Dermis blood vessel endothelial cell (primary cell): ENCODE data around the gene MYOD1. TPM values are rescaled to one million over a fixed set of nuclear protein-coding genes. Genes with fewer than 3 reads are reported as not detected.

ENCODE experiments used
- DNase-seq: peaks from one replicate; pipeline ENCODE4 v3.0.0; 2010
- total RNA-seq: library from RNA; depleted of rRNA; stranded (reverse); fragments of >200 nt; gene quantifications from 2 replicates; pipeline ENCODE4 v1.2.3, GENCODE V29; 2014

MYOD1 gene
- total RNA-seq, 1 donor from 2014 or later = not detected

- no peak for DNase-seq
Observed at GRCh38 chr11:17751558-17751957, 32.2 kb downstream of the MYOD1 start.

- DNase-seq = no peak
Observed at GRCh38 chr11:17752144-17752543, 32.8 kb downstream of the MYOD1 start.

DNA sequence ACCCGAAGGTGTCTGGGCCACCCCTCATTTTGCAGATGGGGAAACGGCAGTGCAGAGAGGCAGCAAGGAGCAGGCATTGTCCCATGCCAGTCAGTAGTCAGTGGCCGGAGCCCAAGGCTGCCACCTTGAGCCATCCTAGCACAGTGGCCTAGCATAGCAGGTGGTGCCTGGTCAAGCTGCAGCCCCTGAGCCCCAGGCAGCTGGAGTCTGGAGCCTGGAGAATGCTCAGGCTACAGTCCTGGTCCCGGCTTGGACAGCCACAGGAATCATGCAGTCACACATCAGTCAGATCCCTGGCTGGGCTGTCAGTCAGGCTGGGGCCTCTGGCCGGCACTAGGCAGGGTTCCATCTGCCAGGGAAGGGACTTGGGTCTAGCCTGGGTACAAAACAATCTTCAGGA, 33.8 kb downstream of the MYOD1 start:
- no peak for DNase-seq

- DNase-seq = no peak
Observed at GRCh38 chr11:17753641-17754040, 34.3 kb downstream of the MYOD1 start.

DNA sequence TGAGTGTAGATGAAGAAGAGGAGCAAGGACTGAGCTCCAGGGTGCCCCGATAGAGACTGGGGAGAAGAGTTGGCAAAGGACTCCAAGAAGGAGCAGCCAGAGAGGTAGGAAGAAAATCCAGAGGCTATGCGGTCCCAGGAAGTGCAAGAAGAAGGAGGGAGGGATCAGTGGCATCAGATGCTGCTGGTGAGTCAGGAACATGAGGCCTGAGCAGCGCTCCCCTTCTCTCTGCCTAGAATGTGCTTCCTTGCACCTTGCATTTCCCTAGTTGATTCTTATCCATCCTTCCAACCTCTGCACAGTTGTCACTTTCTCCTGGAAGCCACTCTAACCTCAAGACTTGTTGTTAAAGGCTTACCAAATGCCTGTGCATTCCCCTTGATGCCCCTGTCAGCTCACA, 36.5 kb downstream of the MYOD1 start:
- DNase-seq = no peak

DNA sequence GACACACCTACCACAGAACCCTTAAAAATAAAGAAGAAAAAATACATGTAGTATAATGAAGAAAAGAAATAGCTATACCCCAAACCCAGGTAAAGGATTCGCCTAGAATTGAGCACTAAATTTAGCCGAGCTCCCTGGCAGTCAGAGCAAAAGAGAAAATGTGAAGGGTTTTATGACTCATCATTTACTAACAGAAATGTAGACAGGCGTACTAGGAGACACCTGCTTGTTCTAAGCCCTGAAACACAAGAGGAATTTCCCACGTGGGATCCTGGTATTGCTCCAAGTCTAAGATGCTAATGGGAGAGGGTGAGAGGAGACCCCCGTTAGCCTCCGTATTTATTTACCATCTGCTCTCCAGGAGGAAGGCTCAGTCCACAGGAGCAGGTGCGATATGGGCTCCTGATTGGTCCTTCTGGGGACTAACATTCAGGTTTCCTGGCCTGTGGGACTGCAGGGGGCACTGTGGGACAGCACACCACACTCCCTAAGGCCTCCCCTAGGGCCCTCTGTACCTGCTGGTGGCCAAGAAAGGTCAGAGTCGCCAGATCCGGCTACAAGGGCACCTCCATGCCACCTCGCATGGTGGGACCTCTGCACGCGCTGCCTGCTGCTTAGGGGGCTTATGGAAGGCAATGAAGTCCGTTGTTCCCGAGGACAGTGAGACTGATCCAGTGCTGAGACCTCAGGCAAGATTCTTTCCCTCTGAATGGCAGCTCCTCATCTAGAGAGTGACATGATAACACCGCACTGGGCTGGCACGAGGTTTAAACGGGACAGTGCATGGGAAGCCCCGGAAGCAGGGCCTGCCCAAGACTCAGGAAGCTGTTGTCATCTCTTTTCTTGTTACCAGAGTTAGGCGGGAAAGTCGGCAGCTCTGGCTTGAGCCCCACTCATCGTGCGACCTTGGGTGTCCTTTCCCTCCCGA, 41.0 kb downstream of the MYOD1 start:
- peak; percentile 76 for DNase-seq

- DNase-seq = no peak
Observed at GRCh38 chr11:17762309-17762974, 43.1 kb downstream of the MYOD1 start.

DNA sequence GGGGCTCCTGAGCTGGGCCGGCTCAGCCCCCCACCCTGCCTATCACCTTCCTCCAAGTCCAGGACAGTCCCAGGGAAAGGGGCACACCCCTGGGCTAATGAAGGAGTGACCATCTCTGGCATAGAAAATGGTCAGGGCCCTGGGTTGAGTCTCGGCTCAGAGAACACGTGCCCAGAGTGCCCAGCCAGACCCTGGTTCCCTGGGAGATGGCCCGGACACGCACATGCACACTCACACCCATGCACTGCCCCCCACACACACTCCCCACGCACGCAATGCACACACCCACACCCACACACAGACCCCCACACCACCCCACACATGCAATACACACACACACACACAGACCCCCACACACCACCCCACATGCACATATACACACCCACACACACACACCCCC, 43.9 kb downstream of the MYOD1 start:
- DNase-seq = no peak

DNA sequence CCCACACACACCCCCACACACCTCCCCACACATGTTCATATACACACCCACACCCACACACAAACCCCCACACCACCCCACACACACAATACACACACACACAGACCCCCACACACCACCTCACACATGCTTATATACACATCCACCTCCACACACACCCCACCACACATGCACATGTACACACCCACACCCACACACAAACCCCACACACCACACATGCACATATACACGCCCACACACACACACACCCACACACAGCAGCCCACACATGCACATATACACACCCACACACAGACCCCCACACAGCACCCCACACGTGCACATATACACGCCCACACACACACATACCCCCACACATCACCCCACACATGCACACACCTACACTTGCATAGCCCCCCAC, 44.3 kb downstream of the MYOD1 start:
- DNase-seq = no peak

- DNase-seq = no peak
Observed at GRCh38 chr11:17764446-17765218, 45.3 kb downstream of the MYOD1 start.

GRCh38 chr11:17765356-17766072, 46.1 kb downstream of the MYOD1 start:
- no peak for DNase-seq

GRCh38 chr11:17766073-17766359, 46.6 kb downstream of the MYOD1 start:
- DNase-seq = no peak

DNA sequence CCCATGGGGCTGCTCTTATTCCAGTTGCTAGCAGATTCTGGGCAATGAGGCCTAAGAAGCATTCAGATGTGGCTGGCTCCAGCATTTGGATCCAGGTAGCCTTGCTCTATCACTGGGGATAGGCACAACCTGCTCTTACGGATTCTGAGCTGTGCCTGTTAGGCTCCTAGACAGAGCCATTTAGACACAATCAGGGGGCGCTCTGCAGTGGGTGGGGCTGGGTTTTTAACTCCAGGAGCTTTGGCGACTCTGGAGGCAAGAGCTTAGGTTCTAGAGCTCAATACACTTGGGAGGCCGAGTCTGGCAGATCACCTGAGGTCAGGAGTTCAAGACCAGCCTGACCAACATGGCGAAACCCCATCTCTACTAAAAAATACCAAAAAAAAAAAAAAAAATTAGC, 47.2 kb downstream of the MYOD1 start:
- no peak for DNase-seq

DNA sequence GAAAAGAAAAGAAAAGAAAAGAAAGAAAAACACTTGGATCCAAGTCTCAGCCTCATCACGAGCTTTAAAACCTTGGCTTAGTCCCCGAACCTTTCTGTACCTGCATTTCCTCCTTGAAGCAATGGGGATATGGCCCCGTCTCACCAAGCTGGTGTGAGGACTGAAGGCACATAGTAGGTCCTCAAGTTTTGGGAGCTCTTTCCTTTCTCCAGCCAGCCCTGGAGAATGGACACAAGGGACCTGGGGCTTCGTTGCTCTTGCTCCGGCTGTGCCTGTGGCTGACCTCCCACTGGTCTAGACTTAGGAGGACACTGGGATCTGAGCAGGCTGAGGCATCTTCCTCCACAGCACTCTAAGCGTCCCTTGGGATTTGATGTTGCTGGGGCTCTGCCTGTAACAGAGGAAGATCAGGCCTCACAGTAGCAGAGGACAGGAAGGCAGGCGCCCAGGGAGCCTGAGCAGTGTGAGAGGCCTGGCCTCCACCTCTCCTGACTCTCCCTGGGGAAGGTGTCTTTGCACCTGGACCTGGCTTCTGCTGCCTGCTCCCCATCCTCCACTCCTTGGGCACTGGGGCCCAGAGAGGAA, 48.0 kb downstream of the MYOD1 start:
- DNase-seq = no peak

DNA sequence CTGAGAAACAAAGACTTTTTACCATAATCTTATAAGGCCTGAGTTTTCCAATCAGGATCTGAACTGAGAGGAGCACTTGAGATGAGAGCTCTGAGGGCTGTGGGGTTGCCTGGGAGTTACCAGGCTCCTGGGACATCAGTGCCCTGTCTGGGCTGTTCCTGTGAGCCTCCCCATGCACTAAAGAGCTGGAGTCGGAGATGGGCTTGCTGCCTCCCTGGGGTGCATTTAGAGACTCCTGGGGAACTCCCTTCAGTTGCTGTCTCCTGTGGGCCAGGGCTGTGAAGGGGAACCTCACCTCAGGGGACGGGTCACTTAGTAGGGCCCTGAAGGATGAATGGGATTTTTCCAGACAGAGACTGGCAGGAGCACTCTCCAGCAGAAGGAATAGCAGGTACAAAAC, 48.5 kb downstream of the MYOD1 start:
- DNase-seq = no peak

DNA sequence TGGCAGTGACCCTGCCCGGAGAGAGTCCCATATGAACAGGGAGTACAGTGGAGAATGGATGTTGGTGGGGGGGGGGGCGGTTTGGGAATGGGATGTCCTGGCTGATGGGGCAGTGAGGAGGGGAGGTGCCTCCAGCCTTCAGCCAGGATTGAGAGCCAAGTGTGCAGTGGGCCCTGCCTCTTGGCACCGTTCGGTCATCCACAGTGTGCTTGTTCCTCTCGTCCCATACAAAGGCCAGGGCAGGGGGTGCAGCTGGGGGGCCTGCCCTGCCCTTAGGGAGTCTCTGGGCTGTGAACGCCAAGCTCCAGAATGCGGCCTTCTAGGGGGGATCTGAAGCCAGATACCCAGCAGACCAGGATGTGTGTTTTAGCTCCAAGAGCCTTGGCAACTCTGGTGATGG, 49.2 kb downstream of the MYOD1 start:
- DNase-seq = no peak

DNA sequence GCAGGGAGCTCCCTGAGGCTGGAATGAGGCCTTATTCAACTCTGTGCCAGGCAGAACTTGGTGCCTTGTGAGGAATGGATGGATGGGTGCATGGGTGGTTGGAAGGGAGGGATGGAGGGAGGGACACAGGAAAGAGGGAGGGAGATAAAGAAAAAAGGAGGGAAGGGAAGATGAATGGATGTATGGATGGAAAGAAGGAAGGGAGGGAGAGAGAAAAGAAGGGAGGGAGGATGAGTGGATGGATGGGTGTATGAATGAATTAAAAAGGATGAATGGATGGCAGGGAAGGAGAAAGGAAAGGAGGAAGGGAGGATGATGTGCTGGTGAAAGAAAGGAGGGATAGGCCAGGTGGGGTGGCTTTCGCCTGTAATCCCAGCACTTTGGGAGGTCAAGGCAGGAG, 49.8 kb downstream of the MYOD1 start:
- no peak for DNase-seq

- DNase-seq = no peak
Observed at GRCh38 chr11:17770048-17770652, 50.8 kb downstream of the MYOD1 start.

- DNase-seq = peak; percentile 27
Observed at GRCh38 chr11:17770917-17771316, 51.5 kb downstream of the MYOD1 start.

GRCh38 chr11:17771415-17771814, 52.0 kb downstream of the MYOD1 start:
- DNase-seq = no peak
